AG09319 (cell line): ENCODE results near the gene SERTAD2.
A peak's percentile ranks its signal among the peaks of the same experiment; 100 is the strongest.

Experiments used
- DNase-seq: peaks from one replicate; pipeline ENCODE4 v3.0.0-alpha.2; 2010; ENCODE audit warnings: low read depth; ENCODE audit errors: extremely low read depth
- TF ChIP-seq, protein P1 (sequence below): IDR thresholded peaks from 2 replicates; pipeline ENCODE4 v1.5.1; 2011; ENCODE audit warnings: low read depth, mild to moderate bottlenecking, inconsistent platforms, low read length, moderate library complexity

SERTAD2 gene

DNA sequence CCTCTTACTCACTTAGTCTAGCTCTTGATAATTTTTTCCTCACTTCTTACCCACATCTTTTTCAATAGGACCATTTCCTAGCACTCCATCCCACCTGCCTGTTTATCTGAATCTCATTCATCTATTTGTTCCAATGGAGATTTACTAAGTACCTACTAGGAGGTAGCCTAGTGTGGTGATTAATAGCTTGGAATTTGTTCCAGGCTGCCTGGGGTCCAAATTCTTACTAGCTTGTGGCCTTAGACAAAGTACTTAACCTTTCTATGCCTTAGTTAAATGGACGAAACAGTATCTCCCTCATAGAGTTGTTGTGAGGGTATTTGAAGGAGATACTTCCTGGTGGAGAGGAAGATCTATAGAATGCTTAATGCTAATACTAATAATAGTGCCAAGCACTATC is 42.9 kb upstream of the SERTAD2 start:
- DNase-seq: no peak
- TF ChIP-seq, protein P1, sequence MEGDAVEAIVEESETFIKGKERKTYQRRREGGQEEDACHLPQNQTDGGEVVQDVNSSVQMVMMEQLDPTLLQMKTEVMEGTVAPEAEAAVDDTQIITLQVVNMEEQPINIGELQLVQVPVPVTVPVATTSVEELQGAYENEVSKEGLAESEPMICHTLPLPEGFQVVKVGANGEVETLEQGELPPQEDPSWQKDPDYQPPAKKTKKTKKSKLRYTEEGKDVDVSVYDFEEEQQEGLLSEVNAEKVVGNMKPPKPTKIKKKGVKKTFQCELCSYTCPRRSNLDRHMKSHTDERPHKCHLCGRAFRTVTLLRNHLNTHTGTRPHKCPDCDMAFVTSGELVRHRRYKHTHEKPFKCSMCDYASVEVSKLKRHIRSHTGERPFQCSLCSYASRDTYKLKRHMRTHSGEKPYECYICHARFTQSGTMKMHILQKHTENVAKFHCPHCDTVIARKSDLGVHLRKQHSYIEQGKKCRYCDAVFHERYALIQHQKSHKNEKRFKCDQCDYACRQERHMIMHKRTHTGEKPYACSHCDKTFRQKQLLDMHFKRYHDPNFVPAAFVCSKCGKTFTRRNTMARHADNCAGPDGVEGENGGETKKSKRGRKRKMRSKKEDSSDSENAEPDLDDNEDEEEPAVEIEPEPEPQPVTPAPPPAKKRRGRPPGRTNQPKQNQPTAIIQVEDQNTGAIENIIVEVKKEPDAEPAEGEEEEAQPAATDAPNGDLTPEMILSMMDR: no peak

DNA sequence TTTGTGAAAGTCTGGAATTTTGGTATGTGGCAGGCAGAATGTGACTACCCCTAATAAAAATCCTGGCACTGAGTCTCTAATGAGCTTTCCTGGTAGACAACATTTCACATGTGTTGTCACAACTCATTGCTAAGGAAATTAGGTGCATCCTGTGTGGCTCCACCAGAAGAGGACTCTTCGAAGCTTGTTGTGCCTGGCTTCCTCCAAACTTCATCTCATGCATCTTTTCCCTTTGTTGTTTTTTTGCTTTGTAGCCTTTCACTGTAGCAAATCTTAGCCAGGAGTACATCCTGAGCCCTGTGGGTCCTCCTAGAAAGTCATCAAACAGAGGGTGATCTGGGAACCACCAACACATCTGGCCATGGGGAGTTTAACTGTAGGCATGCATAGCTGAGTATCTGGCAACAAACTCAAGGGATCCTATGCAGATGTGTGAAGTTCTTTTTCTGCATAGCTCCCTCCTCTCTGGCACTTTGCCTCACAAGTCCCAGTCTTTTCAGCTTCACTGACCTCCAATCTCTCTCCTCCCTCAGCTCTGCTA is 42.1 kb upstream of the SERTAD2 start:
- TF ChIP-seq, protein P1: no peak
- peak; percentile 23 for DNase-seq

DNA sequence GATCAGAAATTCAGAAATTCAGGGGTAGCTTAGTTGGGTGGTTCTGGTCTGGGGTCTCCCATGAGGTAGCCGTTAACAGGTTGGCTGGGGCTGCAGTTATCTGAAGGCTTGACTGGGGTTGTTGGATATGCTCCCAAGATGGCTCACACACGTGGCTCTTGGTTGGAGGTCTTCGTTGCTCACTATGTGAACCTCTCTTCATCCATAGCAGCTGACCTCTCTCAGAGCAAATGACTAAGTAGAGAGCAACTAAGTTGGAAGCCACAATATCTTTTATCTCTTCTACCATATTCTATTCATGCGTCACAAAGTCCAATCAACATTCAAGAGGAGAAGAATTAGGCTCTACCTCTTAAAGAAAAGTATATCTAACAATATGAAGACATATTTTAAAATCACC is 38.7 kb upstream of the SERTAD2 start:
- TF ChIP-seq, protein P1: no peak
- DNase-seq: no peak

DNA sequence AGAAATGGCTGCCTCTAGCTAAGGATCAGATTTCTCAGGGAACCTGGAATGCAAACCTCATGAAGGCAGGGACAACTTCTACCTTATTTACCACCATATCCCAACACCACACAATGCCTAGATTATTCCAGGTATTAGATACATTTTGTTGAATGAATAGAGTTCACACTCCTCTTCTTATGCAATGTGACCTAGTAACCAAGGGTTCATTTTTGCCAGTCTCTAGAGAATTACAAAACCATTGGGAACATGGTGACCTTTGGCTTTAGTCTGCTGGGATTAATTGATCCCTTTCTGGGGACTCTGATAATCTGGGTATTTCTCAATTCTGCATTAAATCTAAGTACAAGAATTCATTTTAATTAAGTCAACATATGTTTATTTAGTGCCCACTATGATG is 35.2 kb upstream of the SERTAD2 start:
- DNase-seq: no peak
- TF ChIP-seq, protein P1: no peak

DNA sequence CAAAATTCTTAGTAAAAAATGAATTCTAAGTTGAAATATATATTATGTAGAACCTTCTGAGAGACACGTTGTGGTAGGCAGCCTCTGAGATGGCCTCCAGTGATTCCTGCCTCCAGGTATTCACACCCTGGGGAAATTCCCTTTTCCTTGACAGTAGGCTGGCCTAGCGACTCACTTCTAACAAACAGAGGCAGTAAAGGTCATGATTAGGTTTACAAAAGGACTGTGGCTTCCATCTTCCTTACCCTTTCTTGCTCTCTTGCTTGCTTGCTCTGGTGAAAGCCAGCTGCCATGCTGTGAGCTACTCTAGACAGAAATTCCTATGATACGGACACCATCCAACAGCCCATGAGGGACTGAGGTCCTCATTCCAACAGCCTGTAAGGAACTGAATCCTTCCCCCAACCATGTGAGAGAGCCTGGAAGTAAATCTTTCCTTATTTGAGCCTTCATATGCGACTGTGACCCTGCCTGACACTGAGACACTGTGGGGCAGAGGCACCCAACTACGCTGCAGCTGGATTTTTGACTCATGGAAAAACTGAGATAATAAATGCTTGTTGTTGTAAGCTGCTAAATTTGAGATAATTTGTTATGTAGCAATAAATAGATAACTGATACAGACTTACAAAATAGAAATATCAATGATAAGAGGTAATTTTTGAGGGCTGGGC is 32.7 kb upstream of the SERTAD2 start:
- no peak for DNase-seq
- TF ChIP-seq, protein P1: no peak

DNA sequence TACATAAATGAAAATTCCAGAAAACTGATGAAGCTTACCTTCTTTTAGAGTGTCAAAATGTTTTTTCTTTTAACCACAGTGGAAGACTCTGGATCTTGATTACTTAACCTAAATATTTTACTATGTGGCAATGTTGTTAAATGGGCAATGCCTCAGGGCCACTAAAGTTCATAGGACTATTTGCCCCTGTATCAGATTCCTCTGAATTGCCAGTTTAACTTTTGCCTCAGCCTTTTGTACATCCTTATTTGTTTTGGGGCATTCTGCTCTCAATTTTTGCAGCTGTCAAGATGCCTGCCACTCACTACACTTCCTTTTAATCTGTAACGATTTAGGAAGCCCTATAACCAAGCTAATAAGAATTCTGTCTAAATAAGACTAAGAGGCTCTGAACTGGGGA is 31.7 kb upstream of the SERTAD2 start:
- no peak for DNase-seq
- TF ChIP-seq, protein P1: no peak

DNA sequence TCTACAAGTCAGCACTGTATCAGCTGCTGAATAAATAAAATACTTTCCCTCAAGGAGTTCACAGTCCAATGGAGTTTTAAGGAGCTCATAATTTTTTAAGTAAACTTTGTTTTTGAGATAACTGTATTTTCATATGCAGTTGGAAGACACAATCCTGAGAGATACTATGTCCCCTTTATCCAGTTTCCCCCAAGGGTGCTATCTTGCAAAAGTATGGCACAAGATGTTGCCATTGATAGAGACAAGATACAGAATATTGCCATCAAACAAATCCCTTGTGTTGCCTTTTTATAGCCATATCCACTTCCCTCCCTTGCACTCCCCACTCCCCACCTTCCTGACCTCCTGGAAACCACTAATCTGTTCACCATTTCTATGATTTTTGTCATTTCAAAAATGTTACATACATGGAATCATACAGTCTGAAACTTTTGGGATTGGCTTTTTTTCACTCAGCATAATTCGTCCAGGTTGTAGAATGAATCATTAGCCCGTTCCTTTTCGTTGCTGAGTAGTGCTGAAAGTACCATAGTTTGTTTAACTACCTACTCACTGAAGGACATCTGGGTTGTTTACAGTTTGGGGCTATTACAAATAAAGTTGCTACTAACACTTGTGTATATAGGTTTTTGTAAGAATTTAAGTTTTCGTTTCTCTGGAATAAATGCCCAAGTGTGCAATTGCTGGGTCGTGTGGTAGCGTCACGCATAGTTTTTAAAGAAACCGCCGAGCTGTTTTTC is 30.2 kb upstream of the SERTAD2 start:
- no peak for DNase-seq
- TF ChIP-seq, protein P1: no peak
